NT2/D1 (cell line): Measurements from ENCODE around the gene CNTLN.

ENCODE experiments used
- YY1 ChIP-seq: IDR thresholded peaks from 2 replicates; pipeline ENCODE4 v1.6.1; 2011; ENCODE audit not compliant: insufficient read length, insufficient read depth
- ZNF274 ChIP-seq: IDR thresholded peaks from 2 replicates; pipeline ENCODE4 v1.6.1; 2011; ENCODE audit warnings: mild to moderate bottlenecking, low read depth, low read length

DNA sequence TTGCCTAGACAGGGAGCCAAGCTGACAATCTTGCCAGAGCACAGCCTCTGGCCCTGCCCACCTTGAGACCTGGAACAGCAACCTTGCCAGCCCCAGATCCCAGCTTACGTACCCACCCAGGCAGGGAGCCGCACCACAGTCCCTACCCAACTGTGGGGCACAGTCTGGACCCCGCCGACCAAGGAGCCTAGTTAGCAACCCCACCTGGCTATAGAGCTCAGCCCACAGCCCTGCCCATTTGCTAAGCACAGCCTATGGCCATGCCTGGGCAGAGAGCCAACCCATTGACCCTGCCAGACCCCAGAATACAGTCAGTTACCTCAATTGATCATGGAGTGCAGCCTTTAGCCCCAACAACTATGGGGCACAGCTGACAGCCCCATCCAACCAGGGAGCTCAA is 346.1 kb downstream of the CNTLN start:
- TF ChIP-seq YY1 (no peak), ZNF274 (no peak)
